Calu3 (cell line): ENCODE measurements around the gene SLIT3. TPM values are rescaled to one million over a fixed set of nuclear protein-coding genes. Genes with fewer than 3 reads are reported as not detected.

Source experiments
- BruUV-seq: library from RNA; stranded (reverse); fragments of 400-500 nt; replicated peaks from 2 replicates; lab custom pipeline; 2021; lab: Mats Ljungman, UMichigan
- CTCF ChIA-PET: fragments of 300-600 bp; sonication (Branson Sonifier 250); formaldehyde crosslinking; loops from one replicate; lab custom pipeline; 2022; ENCODE audit warnings: antibody characterized with exemption; lab: Charles Lee
- DNase-seq: peaks from one replicate; pipeline ENCODE4 v3.0.0; 2022
- H3K27ac Mint-ChIP-seq: one replicate; pipeline ENCODE4 v1.8.0; 2022; ENCODE audit warnings: mixed read lengths; ENCODE audit not compliant: unreplicated experiment
- H3K27me3 Mint-ChIP-seq: one replicate; pipeline ENCODE4 v1.8.0; 2022; ENCODE audit warnings: mixed read lengths; ENCODE audit not compliant: unreplicated experiment
- H3K36me3 Mint-ChIP-seq: one replicate; pipeline ENCODE4 v1.8.0; 2022; ENCODE audit warnings: mild to moderate bottlenecking, moderate library complexity, mixed read lengths; ENCODE audit not compliant: insufficient read depth, unreplicated experiment
- H3K4me1 Mint-ChIP-seq: one replicate; pipeline ENCODE4 v1.8.0; 2022; ENCODE audit warnings: mild to moderate bottlenecking, low read depth, mixed read lengths; ENCODE audit not compliant: unreplicated experiment
- H3K4me3 Mint-ChIP-seq: one replicate; pipeline ENCODE4 v1.8.0; 2022; ENCODE audit warnings: mild to moderate bottlenecking, low read depth, moderate library complexity, mixed read lengths; ENCODE audit not compliant: unreplicated experiment
- H3K9me3 Mint-ChIP-seq: one replicate; pipeline ENCODE4 v1.8.0; 2022; ENCODE audit warnings: low read depth, mixed read lengths; ENCODE audit not compliant: unreplicated experiment
- intact Hi-C: fragments of 100-400 bp; cut with micrococcal nuclease; formaldehyde crosslinking; loops from one replicate; pipeline ENCODE4 v1.10.0; 2022; ENCODE audit not compliant: unreplicated experiment
- total RNA-seq: library from RNA; stranded (reverse); gene quantifications from 2 replicates; pipeline ENCODE4 v1.2.3, GENCODE V29; 2022
- TF ChIP-seq, protein P1 (sequence below): fragments of 200-600 bp; IDR thresholded peaks from one replicate; pipeline ENCODE4 v1.8.0; 2022; ENCODE audit warnings: antibody characterized with exemption; ENCODE audit not compliant: unreplicated experiment

Gene SLIT3
- total RNA-seq, 1 experiment from 2014 or later: not detected

DNA sequence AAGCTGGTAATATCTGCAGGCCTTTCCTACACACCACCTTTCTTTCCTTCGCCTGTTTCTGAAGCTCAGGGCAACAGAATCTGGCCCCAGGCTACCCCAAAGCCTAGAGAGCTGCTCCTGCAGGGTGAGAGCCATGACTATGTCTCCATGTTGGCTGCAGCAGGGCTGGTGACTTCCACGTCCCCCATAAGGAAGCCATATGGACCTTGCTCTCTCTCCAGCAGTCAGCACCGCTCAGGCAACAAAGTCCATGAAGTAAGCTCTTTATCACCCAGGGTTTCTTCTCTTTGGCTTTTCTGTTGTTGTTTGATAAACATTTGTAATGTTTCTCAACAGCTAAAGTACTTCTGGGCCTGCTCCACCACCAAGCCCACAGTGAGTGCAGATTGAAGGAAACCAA, 125.2 kb downstream of the SLIT3 start:
- intact Hi-C loops: no loop called here
- Mint-ChIP-seq H3K27ac (no peak overlapping the region), H3K4me1 (no peaks in the 10 kb centered on the region), H3K9me3 (peaks cover 10% of the 10 kb centered on the region), H3K27me3 (no peaks in the 10 kb centered on the region), H3K36me3 (no peaks in the 10 kb centered on the region), H3K4me3 (no peak overlapping the region)
- no TSS peak for BruUV-seq
- no peak for DNase-seq
- TF ChIP-seq, protein P1, sequence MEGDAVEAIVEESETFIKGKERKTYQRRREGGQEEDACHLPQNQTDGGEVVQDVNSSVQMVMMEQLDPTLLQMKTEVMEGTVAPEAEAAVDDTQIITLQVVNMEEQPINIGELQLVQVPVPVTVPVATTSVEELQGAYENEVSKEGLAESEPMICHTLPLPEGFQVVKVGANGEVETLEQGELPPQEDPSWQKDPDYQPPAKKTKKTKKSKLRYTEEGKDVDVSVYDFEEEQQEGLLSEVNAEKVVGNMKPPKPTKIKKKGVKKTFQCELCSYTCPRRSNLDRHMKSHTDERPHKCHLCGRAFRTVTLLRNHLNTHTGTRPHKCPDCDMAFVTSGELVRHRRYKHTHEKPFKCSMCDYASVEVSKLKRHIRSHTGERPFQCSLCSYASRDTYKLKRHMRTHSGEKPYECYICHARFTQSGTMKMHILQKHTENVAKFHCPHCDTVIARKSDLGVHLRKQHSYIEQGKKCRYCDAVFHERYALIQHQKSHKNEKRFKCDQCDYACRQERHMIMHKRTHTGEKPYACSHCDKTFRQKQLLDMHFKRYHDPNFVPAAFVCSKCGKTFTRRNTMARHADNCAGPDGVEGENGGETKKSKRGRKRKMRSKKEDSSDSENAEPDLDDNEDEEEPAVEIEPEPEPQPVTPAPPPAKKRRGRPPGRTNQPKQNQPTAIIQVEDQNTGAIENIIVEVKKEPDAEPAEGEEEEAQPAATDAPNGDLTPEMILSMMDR: no peak
- CTCF ChIA-PET: interaction anchor here (0.9 kb wide), 1 partner anchor 12 kb away, joined by 4 read pairs; no protein-coding TSS in a partner anchor

DNA sequence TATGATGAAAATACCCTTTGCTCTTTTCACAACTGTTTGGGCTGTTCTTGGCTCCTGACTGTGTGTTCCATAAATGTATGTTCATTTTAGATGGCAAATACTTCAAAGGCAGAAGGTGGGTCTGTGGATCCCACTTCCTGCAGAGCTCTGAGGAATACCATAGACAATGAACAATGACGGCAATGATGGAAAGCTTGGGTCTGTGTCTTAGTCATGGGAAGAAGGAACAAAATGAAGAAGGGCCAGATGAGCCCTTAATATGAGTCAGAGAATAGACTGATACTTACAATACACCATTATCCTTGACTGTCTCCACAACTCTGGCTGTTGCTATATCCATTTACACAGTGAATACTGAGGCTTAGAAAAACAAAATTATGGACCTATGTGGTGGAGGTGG, 126.0 kb downstream of the SLIT3 start:
- Mint-ChIP-seq H3K27me3 (no peaks in the 10 kb centered on the region), H3K4me1 (no peaks in the 10 kb centered on the region), H3K4me3 (no peak overlapping the region), H3K9me3 (peaks cover 10% of the 10 kb centered on the region), H3K27ac (no peak overlapping the region), H3K36me3 (no peaks in the 10 kb centered on the region)
- DNase-seq: no peak
- TF ChIP-seq, protein P1: no peak
- CTCF ChIA-PET: no interaction called here
- intact Hi-C loops: no loop called here
- BruUV-seq: no TSS peak

DNA sequence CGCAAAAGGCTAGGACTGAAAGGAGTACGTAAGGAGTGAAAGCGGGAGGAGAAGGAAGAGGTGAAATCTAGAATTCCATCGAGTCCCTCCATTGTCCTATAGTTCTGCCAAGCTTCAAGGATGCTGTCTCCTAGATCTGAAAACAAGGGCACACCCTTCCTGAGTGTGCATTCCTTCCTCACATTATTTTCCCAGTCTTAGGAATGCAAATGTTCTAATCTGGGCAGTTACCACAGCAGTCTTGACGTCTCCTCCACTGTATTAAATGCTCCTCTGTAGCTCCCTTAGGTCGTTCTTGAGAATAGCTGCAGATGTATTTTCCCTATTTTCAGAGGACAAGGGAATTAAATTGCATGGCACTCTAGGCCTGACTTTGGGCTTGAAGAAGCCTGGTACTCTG, 127.6 kb downstream of the SLIT3 start:
- BruUV-seq: no TSS peak
- intact Hi-C loops: no loop called here

DNA sequence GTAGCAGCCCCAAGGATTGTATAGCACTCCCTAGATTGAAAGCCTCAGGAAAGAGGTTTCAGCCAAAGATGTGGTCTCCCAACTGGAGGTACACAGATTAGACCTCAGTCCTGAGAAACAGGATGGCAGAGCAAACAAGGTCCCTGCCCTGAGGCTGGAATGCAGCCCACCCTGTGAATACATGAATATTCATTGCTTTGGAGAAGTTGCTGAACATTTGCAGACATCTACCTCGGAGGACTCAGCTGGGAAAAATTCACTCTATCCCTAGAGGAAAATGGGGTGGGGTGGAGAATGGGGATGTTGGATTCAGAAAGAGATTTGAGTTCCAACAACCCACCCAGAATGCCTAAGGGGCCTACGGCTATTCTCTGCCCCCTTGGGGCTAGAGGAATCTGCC, 129.4 kb downstream of the SLIT3 start:
- H3K4me1 Mint-ChIP-seq: no peaks in the 10 kb centered on the region
- no TSS peak for BruUV-seq
- no peaks in the 10 kb centered on the region for H3K36me3 Mint-ChIP-seq
- H3K4me3 Mint-ChIP-seq: no peak overlapping the region
- H3K27ac Mint-ChIP-seq: no peak overlapping the region
- no peaks in the 10 kb centered on the region for H3K27me3 Mint-ChIP-seq
- TF ChIP-seq, protein P1: no peak
- intact Hi-C loops: no loop called here
- peaks cover 10% of the 10 kb centered on the region for H3K9me3 Mint-ChIP-seq
- DNase-seq: no peak
- CTCF ChIA-PET: no interaction called here

More for the DNA sequence above, 127.6 kb downstream of the SLIT3 start:
- DNase-seq: no peak
- CTCF ChIA-PET: no interaction called here
- Mint-ChIP-seq H3K4me3 (no peak overlapping the region), H3K27ac (no peak overlapping the region), H3K4me1 (no peaks in the 10 kb centered on the region), H3K9me3 (peaks cover 10% of the 10 kb centered on the region), H3K27me3 (no peaks in the 10 kb centered on the region), H3K36me3 (no peaks in the 10 kb centered on the region)
- TF ChIP-seq, protein P1: no peak
